Spleen (tissue), 11 donors: ENCODE measurements around the gene DENND1A. TPM values are rescaled to one million over a fixed set of nuclear protein-coding genes. Genes with fewer than 3 reads are reported as not detected.

Source experiments
- DNase-seq: peaks from one replicate; pipeline ENCODE4 v3.0.0-alpha.2; 2020
- H3K27ac ChIP-seq, 8 donors: fragments of 200-600 bp; sonication (generic) in 7 of 8; 1 replicate in 4 of 8; 2 replicates in 4 of 8; pipeline versions ENCODE4 v1.5.0 to v1.8.0; 2016 to 2021; ENCODE audit warnings: inconsistent platforms in 4 of 8, mild to moderate bottlenecking in 4 of 8, moderate library complexity in 1 of 8
- H3K27me3 ChIP-seq, 7 donors: fragments of 200-600 bp; sonication (generic) in 6 of 7; replicated peaks in 1 of 7; 1 replicate in 4 of 7; 2 replicates in 3 of 7; pipeline versions ENCODE4 v1.5.0 to v1.8.0; 2016 to 2021; ENCODE audit warnings: inconsistent platforms in 3 of 7, mild to moderate bottlenecking in 1 of 7
- H3K36me3 ChIP-seq, 6 donors: fragments of 200-600 bp; sonication (generic) in 5 of 6; 1 replicate in 4 of 6; 2 replicates in 2 of 6; pipeline versions ENCODE4 v1.5.0 to v1.8.0; 2016 to 2021; ENCODE audit warnings: inconsistent platforms in 2 of 6
- H3K4me1 ChIP-seq, 6 donors: fragments of 200-600 bp; sonication (generic) in 5 of 6; 1 replicate in 3 of 6; 2 replicates in 3 of 6; pipeline versions ENCODE4 v1.5.0 to v1.8.0; 2016 to 2021; ENCODE audit warnings: inconsistent platforms in 3 of 6
- H3K4me3 ChIP-seq, 8 donors: fragments of 200-600 bp; sonication (generic) in 7 of 8; 1 replicate in 4 of 8; 2 replicates in 4 of 8; pipeline versions ENCODE4 v1.5.0 to v1.8.0; 2016 to 2021; ENCODE audit warnings: inconsistent platforms in 4 of 8, mild to moderate bottlenecking in 4 of 8, moderate library complexity in 2 of 8
- H3K9me3 ChIP-seq, 8 donors: fragments of 200-600 bp; sonication (generic) in 7 of 8; 1 replicate in 4 of 8; 2 replicates in 4 of 8; pipeline versions ENCODE4 v1.5.0 to v1.8.0; 2016 to 2021; ENCODE audit warnings: inconsistent platforms in 4 of 8
- CTCF ChIP-seq, 11 experiments: fragments of 200-600 bp in 7 of 11; fragments of 450-650 bp in 4 of 11; sonication (generic) in 4 of 11; IDR thresholded peaks in 8 of 11; conservative IDR thresholded peaks in 3 of 11; 1 replicate in 7 of 11; 2 replicates in 4 of 11; pipeline versions ENCODE4 v1.4.0 to v1.8.0; 2016 to 2021; ENCODE audit warnings: antibody characterized with exemption in 11 of 11, inconsistent platforms in 4 of 11, mild to moderate bottlenecking in 1 of 11
- POLR2A ChIP-seq, 3 donors: fragments of 450-650 bp; IDR thresholded peaks; one replicate each; pipeline ENCODE4 v1.5.1; 2017; ENCODE audit warnings: antibody characterized with exemption in 3 of 3, mild to moderate bottlenecking in 1 of 3
- POLR2AphosphoS5 ChIP-seq, 3 donors: sonication (generic); formaldehyde crosslinking; IDR thresholded peaks; one replicate each; pipeline ENCODE4 v1.5.1; 2017; ENCODE audit warnings: antibody characterized with exemption in 3 of 3
- WGBS, 5 donors: extraction: QIAGEN DNeasy Blood & Tissue Kit in 3 of 5; methylation state at CpG; one replicate each; pipeline versions ENCODE4 v1.1.5 to v1.1.7; 2013 to 2018; 5-methylcytosine and 5-hydroxymethylcytosine counted together
- intact Hi-C: fragments of 100-400 bp; cut with DNase I; formaldehyde crosslinking; loops from one replicate; pipeline ENCODE4 v1.15.0; 2023; ENCODE audit warnings: low total_unique reads
- polyA plus RNA-seq, 3 donors: library from polyadenylated mRNA; stranded (reverse); fragments of 200-250 nt; gene quantifications; one replicate each; pipeline ENCODE4 v1.2.1, GENCODE V29; 2013
- total RNA-seq, 7 donors: library from RNA; depleted of rRNA in 3 of 7; stranded (reverse); fragments of >200 nt in 3 of 7; fragmentation: NEBNext Ultra II Directional in 4 of 7; extraction: Animal tissue kit (Norgen Biotek cat#: 25700) in 4 of 7; gene quantifications; one replicate each; pipeline versions ENCODE4 v1.1.0 to v1.2.1, GENCODE V29; 2016 to 2021
- donor health status: healthy with polysubstance abuse.
- donor health status: DM: no; HTN: no; CAD: no; lungs with moderate emphysema.
- donor health status: DM: no; HTN: no; CAD: no.
- donor health status: Bipolar disorder and iron deficiency.
- donor health status: healthy.
- donor health status: DM: no; HTN: no; CAD: no.
- donor health status: DM: yes; HTN: yes; CAD: no.

The DENND1A gene
- total and polyA plus RNA-seq, 10 donors, result 5.4 to 59.3 (median 48.8) TPM

GRCh38 chr9:123508048-123508447, 421.9 kb downstream of the DENND1A start:
- TF ChIP-seq CTCF (IDR thresholded peaks at IDR 0.05 in 8 of 11, conservative IDR thresholded peaks at IDR 0.05 in 3 of 11) (no peak), POLR2AphosphoS5 (IDR thresholded peaks at IDR 0.05) (no peak), POLR2A (IDR thresholded peaks at IDR 0.05) (no peak)
- H3K27ac ChIP-seq, result peak overlapping the region in 5 of 8 donors; percentile 16 to 65 (median 61)
- no peaks in the 10 kb centered on the region for H3K9me3 ChIP-seq
- WGBS, 5 donors, result 77 to 87% (median 81%) methylated on average over 6 of the region's 6 CpGs
- no peaks in the 10 kb centered on the region for H3K27me3 ChIP-seq
- H3K4me1 ChIP-seq, result peaks cover 0 to 10% (median 3%) of the 10 kb centered on the region in 6 donors
- peaks cover 0 to 29% (median 0%) of the 10 kb centered on the region in 6 donors for H3K36me3 ChIP-seq
- H3K4me3 ChIP-seq, result no peak overlapping the region
- DNase-seq, result no peak
- intact Hi-C loops, result no loop called here

- 82 to 92% (median 84%) methylated on average over 7 of the region's 7 CpGs for WGBS, 5 donors
- no peaks in the 10 kb centered on the region for H3K27me3 ChIP-seq
- H3K4me3 ChIP-seq, result no peak overlapping the region
- DNase-seq, result no peak
- H3K4me1 ChIP-seq, result peaks cover 0 to 10% (median 3%) of the 10 kb centered on the region in 6 donors
- intact Hi-C loops, result no loop called here
- peaks cover 0 to 14% (median 0%) of the 10 kb centered on the region in 6 donors for H3K36me3 ChIP-seq
- TF ChIP-seq POLR2AphosphoS5 (IDR thresholded peaks at IDR 0.05) (no peak), CTCF (IDR thresholded peaks at IDR 0.05 in 8 of 11, conservative IDR thresholded peaks at IDR 0.05 in 3 of 11) (no peak), POLR2A (IDR thresholded peaks at IDR 0.05) (no peak)
- H3K27ac ChIP-seq, result peak overlapping the region in 6 of 8 donors; percentile 53 to 73 (median 68)
- H3K9me3 ChIP-seq, result no peaks in the 10 kb centered on the region
Measured at GRCh38 chr9:123505496-123505895, 424.4 kb downstream of the DENND1A start.

- peaks cover 0 to 10% (median 0%) of the 10 kb centered on the region in 6 donors for H3K4me1 ChIP-seq
- DNase-seq, result no peak
- no peak overlapping the region for H3K27ac ChIP-seq
- TF ChIP-seq POLR2A (IDR thresholded peaks at IDR 0.05), result no peak
- TF ChIP-seq CTCF (IDR thresholded peaks at IDR 0.05 in 8 of 11, conservative IDR thresholded peaks at IDR 0.05 in 3 of 11), result no peak
- TF ChIP-seq POLR2AphosphoS5 (IDR thresholded peaks at IDR 0.05), result no peak
- H3K4me3 ChIP-seq, result no peak overlapping the region
- intact Hi-C loops, result no loop called here
- no peaks in the 10 kb centered on the region for H3K27me3 ChIP-seq
- peaks cover 0 to 8% (median 0%) of the 10 kb centered on the region in 6 donors for H3K36me3 ChIP-seq
- no peaks in the 10 kb centered on the region for H3K9me3 ChIP-seq
- WGBS, 5 donors, result 64 to 81% (median 75%) methylated on average over 3 of the region's 3 CpGs
Measured at GRCh38 chr9:123500336-123500735, 429.6 kb downstream of the DENND1A start.

GRCh38 chr9:123497830-123498229, 432.1 kb downstream of the DENND1A start:
- H3K27me3 ChIP-seq, result no peaks in the 10 kb centered on the region
- intact Hi-C loops, result no loop called here
- no peaks in the 10 kb centered on the region for H3K4me1 ChIP-seq
- no peak for DNase-seq
- 92 to 100% (median 98%) methylated on average over 1 of the region's 1 CpG for WGBS, 5 donors
- no peak overlapping the region for H3K27ac ChIP-seq
- H3K4me3 ChIP-seq, result no peak overlapping the region
- TF ChIP-seq POLR2A (IDR thresholded peaks at IDR 0.05) (no peak), POLR2AphosphoS5 (IDR thresholded peaks at IDR 0.05) (no peak), CTCF (IDR thresholded peaks at IDR 0.05 in 8 of 11, conservative IDR thresholded peaks at IDR 0.05 in 3 of 11) (no peak)
- peaks cover 0 to 5% (median 0%) of the 10 kb centered on the region in 6 donors for H3K36me3 ChIP-seq
- H3K9me3 ChIP-seq, result no peaks in the 10 kb centered on the region
